Renal cortex interstitium (tissue), 11 donors: ENCODE results near the gene IQCH. TPM values are rescaled to one million over a fixed set of nuclear protein-coding genes. Genes with fewer than 3 reads are reported as not detected.
A peak's percentile ranks its signal among the peaks of the same experiment; 100 is the strongest.
"Not testable (repeated sequence)": the region's sequence is repeated elsewhere in the genome, so short reads cannot be mapped to it uniquely, and the experiment has no call there.

Source experiments
- DNase-seq, 11 donors: peaks; one replicate each; pipeline ENCODE4 v3.0.0-alpha.2; 2013; ENCODE audit warnings: low read depth in 9 of 11, low spot score in 4 of 11; ENCODE audit errors: extremely low read depth in 1 of 11
- polyA plus RNA-seq, 3 donors: library from polyadenylated mRNA; unstranded; fragments of 120-200 nt; gene quantifications; one replicate each; pipeline ENCODE4 v1.2.1, GENCODE V29; 2013; ENCODE audit not compliant: insufficient read length in 3 of 3

Gene IQCH
- polyA plus RNA-seq, 3 donors: 5.9 to 8.5 (median 7.4) TPM

GRCh38 chr15:67281714-67282113 is 27.1 kb downstream of the IQCH start:
- DNase-seq: no peak

GRCh38 chr15:67285625-67286024 is 31.0 kb downstream of the IQCH start:
- DNase-seq: not testable (repeated sequence)

- not testable (repeated sequence) for DNase-seq
Observed at GRCh38 chr15:67286400-67286799, 31.8 kb downstream of the IQCH start.

- DNase-seq: no peak
Observed at GRCh38 chr15:67290319-67290718, 35.7 kb downstream of the IQCH start.

GRCh38 chr15:67296188-67296587 is 41.6 kb downstream of the IQCH start:
- DNase-seq: no peak

- no peak for DNase-seq
Observed at GRCh38 chr15:67296684-67297083, 42.1 kb downstream of the IQCH start.

GRCh38 chr15:67300266-67301025 is 45.9 kb downstream of the IQCH start:
- DNase-seq: peak in 2 of 11 donors; percentile 14 to 37

- peak in 2 of 11 donors; percentile 11 to 42 for DNase-seq
Observed at GRCh38 chr15:67303490-67304363, 49.1 kb downstream of the IQCH start.

- DNase-seq: no peak
Observed at GRCh38 chr15:67304778-67305177, 50.2 kb downstream of the IQCH start.

- DNase-seq: no peak
Observed at GRCh38 chr15:67305506-67305905, 50.9 kb downstream of the IQCH start.

GRCh38 chr15:67307156-67307555 is 52.6 kb downstream of the IQCH start:
- DNase-seq: no peak

GRCh38 chr15:67307889-67308597 is 53.5 kb downstream of the IQCH start:
- DNase-seq: no peak

GRCh38 chr15:67311731-67312130 is 57.1 kb downstream of the IQCH start:
- no peak for DNase-seq

- no peak for DNase-seq
Observed at GRCh38 chr15:67319961-67320360, 65.4 kb downstream of the IQCH start.

- DNase-seq: no peak
Observed at GRCh38 chr15:67321352-67321751, 66.8 kb downstream of the IQCH start.

GRCh38 chr15:67322481-67322880 is 67.9 kb downstream of the IQCH start:
- DNase-seq: no peak

GRCh38 chr15:67327312-67327711 is 72.7 kb downstream of the IQCH start:
- no peak for DNase-seq

GRCh38 chr15:67327737-67328136 is 73.2 kb downstream of the IQCH start:
- DNase-seq: no peak

GRCh38 chr15:67329984-67330733 is 75.6 kb downstream of the IQCH start:
- DNase-seq: no peak
